HFF-Myc (cell line): Measurements from ENCODE around the gene GAS2L3.

Experiments used
- DNase-seq: peaks from one replicate; pipeline ENCODE4 v3.0.0-alpha.2; 2011; ENCODE audit warnings: low read depth; ENCODE audit errors: extremely low read depth
- H3K4me3 ChIP-seq: replicated peaks from 2 replicates; pipeline ENCODE4 v1.5.1; 2011; ENCODE audit warnings: low read depth, mild to moderate bottlenecking, control low read depth, low read length
- TF ChIP-seq, protein P1 (sequence below): IDR thresholded peaks from 2 replicates; pipeline ENCODE4 v1.5.1; 2012; ENCODE audit warnings: mild to moderate bottlenecking, low read depth, low read length, control low read depth; ENCODE audit errors: missing control alignments

The GAS2L3 gene

DNA sequence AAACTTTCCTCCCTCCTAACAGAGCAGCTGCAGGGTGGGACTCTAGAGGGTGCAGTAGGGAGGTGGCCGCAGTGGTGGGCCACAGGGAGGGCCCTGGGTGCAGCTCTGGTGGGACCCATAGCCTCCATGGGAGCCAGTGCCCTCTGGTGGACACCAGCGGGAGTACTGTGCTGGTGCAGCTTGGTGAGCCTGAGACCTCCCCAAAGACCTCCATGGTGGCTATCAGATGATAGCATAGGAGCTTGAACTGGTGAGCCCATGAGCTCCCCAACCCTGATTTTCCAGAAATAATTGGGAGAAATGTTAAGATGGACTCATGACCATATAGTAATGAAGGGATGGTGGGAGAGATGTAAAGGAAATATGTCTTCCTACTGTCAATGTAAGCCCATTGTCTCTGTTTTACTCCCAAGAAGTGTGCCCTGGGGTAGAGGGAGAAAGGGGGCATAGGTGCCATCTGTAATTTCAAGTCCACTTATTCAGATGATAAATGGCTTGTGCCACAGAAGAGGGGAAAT, 98.7 kb downstream of the GAS2L3 start:
- no peak for DNase-seq
- no peak overlapping the region for H3K4me3 ChIP-seq
- TF ChIP-seq, protein P1, sequence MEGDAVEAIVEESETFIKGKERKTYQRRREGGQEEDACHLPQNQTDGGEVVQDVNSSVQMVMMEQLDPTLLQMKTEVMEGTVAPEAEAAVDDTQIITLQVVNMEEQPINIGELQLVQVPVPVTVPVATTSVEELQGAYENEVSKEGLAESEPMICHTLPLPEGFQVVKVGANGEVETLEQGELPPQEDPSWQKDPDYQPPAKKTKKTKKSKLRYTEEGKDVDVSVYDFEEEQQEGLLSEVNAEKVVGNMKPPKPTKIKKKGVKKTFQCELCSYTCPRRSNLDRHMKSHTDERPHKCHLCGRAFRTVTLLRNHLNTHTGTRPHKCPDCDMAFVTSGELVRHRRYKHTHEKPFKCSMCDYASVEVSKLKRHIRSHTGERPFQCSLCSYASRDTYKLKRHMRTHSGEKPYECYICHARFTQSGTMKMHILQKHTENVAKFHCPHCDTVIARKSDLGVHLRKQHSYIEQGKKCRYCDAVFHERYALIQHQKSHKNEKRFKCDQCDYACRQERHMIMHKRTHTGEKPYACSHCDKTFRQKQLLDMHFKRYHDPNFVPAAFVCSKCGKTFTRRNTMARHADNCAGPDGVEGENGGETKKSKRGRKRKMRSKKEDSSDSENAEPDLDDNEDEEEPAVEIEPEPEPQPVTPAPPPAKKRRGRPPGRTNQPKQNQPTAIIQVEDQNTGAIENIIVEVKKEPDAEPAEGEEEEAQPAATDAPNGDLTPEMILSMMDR, result peak; percentile 77

DNA sequence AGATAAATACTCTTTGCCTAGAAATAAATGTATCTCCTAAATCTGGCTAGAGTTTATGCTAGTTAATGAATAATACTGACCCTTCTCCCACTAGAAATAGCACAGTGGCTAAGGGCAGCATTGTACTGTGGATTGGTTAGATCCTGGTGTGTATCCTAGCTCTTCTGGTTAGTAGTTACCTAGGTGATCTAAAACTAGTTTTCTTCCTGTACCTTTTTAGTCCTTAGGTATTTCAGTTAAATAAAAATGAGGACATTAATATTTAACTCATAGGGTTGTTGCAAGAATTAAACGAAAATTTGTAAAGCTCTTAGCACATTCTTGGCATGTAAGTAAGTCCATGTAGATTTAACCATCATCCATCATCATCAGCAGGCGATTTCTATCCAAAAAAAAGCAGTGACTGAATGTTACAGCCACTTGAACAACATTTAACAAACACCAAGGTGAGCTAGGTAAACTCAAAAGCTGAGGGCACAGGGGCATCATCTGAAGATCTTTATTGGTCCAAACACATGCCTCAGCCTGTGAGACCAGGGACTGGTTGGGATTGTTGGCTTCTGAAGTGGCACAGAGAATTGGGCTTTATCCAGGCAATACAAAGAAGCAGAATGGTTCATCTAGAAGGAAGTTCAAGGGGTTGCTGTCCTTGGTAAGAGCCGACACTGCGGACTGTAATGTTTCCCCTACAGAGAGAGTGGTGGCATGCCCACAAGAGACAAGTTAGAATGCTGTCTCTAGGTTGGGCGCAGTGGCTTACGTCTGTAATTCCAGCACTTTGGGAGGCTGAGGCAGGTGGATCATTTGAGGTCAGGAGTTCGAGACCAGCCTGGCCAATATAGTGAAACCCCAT, 100.8 kb downstream of the GAS2L3 start:
- no peak overlapping the region for H3K4me3 ChIP-seq
- TF ChIP-seq, protein P1, result no peak
- no peak for DNase-seq
